Kidney (tissue), 14 donors: Measurements from ENCODE around the gene ZNF423. TPM values are rescaled to one million over a fixed set of nuclear protein-coding genes. Genes with fewer than 3 reads are reported as not detected.
A peak's percentile ranks its signal among the peaks of the same experiment; 100 is the strongest.

Experiments
- DNase-seq, 5 donors: peaks; one replicate each; pipeline ENCODE4 v3.0.0-alpha.2; 2013 to 2020
- FAIRE-seq: peaks from 2 replicates; lab custom pipeline; 2012; peaks lifted over from hg19 to GRCh38; lab: Jason Lieb, UNC
- H3K27ac ChIP-seq, 2 donors: one replicate each; pipeline ENCODE4 v1.7.0; 2013; ENCODE audit warnings: low read depth in 2 of 2, low read length in 2 of 2, inconsistent platforms in 1 of 2
- H3K27me3 ChIP-seq: one replicate; pipeline ENCODE4 v1.7.1; 2013; ENCODE audit warnings: low read length, inconsistent platforms; ENCODE audit not compliant: control insufficient read depth, insufficient read depth
- H3K36me3 ChIP-seq, 3 donors: one replicate each; pipeline versions ENCODE4 v1.7.0 to v1.7.1; 2013; ENCODE audit warnings: low read length in 3 of 3, control low read depth in 1 of 3, inconsistent platforms in 1 of 3; ENCODE audit not compliant: insufficient read depth in 3 of 3, control insufficient read depth in 2 of 3
- H3K4me1 ChIP-seq, 3 donors: one replicate each; pipeline versions ENCODE4 v1.7.0 to v1.7.1; 2013; ENCODE audit warnings: low read length in 3 of 3, inconsistent platforms in 1 of 3, low read depth in 1 of 3; ENCODE audit not compliant: control insufficient read depth in 2 of 3, insufficient read depth in 2 of 3
- H3K4me3 ChIP-seq, 3 donors: one replicate each; pipeline versions ENCODE4 v1.7.0 to v1.8.1; 2013; ENCODE audit warnings: low read length in 3 of 3, control low read depth in 1 of 3, inconsistent platforms in 1 of 3
- H3K9ac ChIP-seq, 3 donors: one replicate each; pipeline versions ENCODE4 v1.7.0 to v1.7.1; 2013; ENCODE audit warnings: low read length in 3 of 3, control low read depth in 1 of 3, inconsistent platforms in 1 of 3
- H3K9me3 ChIP-seq, 3 donors: one replicate each; pipeline versions ENCODE4 v1.7.0 to v1.7.1; 2013; ENCODE audit warnings: low read length in 3 of 3, control low read depth in 1 of 3, inconsistent platforms in 1 of 3; ENCODE audit not compliant: control insufficient read depth in 2 of 3, insufficient read depth in 1 of 3
- intact Hi-C: fragments of 100-400 bp; cut with DNase I; formaldehyde crosslinking; loops from one replicate; pipeline ENCODE4 v1.11.1; 2022
- polyA plus RNA-seq: library from polyadenylated mRNA; stranded (reverse); fragments of 350-450 nt; fragmentation: Illumina TruSeq; extraction: RNeasy Lipid Tissue Mini Kit (QIAGEN cat#74804); gene quantifications from one replicate; pipeline ENCODE4 v1.2.3, GENCODE V29; 2014; ENCODE audit warnings: low read depth, low replicate concordance; ENCODE audit not compliant: insufficient read depth
- total RNA-seq: library from RNA; stranded (reverse); fragmentation: NEBNext Ultra II Directional; extraction: Animal tissue kit (Norgen Biotek cat#: 25700); gene quantifications from one replicate; pipeline ENCODE4 v1.2.1, GENCODE V29; 2021
- TF ChIP-seq, protein P1 (sequence below): IDR thresholded peaks from 3 replicates; pipeline ENCODE4 v1.5.1; 2012; ENCODE audit warnings: mild to moderate bottlenecking, moderate library complexity, borderline replicate concordance; ENCODE audit not compliant: insufficient read depth; ENCODE audit errors: extremely low read depth
- donor health status: control.
- donor health status: control.
- donor health status: control.
- donor health status: control.
- donor health status: control.
- donor health status: DM: yes; HTN: yes; CAD: no.
- donor health status: Normal renal cell carcinoma (clear cell type).

Gene ZNF423
- total and polyA plus RNA-seq, 2 donors from 2014 or later = 2.0 to 8.4 TPM

DNA sequence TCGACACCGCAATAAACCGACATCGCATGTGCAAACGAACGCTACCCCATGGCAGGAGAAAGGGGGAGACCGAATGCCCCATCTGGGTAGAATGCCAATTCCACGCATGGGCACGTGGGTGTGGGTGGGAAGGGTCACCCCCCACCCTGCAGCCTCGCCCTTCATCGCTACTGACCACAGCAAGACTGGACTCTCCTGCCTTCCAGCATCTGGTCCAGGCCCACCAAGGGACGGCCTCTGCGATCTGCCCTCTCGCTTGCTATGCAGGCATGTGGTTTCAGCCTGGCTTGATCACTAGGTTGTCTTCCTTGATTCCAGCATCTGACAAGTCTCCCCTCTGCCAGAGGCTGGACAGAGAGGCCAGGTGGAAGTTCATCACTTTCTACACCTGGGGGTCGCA, 323.0 kb downstream of the ZNF423 start:
- Histone ChIP-seq H3K9ac (no peak overlapping the region), H3K36me3 (no peaks in the 10 kb centered on the region), H3K9me3 (no peaks in the 10 kb centered on the region), H3K4me3 (no peak overlapping the region), H3K27me3 (no peaks in the 10 kb centered on the region), H3K27ac (no peak overlapping the region), H3K4me1 (peaks cover 0 to 6% (median 0%) of the 10 kb centered on the region in 3 donors)
- TF ChIP-seq, protein P1, sequence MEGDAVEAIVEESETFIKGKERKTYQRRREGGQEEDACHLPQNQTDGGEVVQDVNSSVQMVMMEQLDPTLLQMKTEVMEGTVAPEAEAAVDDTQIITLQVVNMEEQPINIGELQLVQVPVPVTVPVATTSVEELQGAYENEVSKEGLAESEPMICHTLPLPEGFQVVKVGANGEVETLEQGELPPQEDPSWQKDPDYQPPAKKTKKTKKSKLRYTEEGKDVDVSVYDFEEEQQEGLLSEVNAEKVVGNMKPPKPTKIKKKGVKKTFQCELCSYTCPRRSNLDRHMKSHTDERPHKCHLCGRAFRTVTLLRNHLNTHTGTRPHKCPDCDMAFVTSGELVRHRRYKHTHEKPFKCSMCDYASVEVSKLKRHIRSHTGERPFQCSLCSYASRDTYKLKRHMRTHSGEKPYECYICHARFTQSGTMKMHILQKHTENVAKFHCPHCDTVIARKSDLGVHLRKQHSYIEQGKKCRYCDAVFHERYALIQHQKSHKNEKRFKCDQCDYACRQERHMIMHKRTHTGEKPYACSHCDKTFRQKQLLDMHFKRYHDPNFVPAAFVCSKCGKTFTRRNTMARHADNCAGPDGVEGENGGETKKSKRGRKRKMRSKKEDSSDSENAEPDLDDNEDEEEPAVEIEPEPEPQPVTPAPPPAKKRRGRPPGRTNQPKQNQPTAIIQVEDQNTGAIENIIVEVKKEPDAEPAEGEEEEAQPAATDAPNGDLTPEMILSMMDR = no peak
- DNase-seq = no peak
- FAIRE-seq = no peak
- intact Hi-C loops = no loop called here

DNA sequence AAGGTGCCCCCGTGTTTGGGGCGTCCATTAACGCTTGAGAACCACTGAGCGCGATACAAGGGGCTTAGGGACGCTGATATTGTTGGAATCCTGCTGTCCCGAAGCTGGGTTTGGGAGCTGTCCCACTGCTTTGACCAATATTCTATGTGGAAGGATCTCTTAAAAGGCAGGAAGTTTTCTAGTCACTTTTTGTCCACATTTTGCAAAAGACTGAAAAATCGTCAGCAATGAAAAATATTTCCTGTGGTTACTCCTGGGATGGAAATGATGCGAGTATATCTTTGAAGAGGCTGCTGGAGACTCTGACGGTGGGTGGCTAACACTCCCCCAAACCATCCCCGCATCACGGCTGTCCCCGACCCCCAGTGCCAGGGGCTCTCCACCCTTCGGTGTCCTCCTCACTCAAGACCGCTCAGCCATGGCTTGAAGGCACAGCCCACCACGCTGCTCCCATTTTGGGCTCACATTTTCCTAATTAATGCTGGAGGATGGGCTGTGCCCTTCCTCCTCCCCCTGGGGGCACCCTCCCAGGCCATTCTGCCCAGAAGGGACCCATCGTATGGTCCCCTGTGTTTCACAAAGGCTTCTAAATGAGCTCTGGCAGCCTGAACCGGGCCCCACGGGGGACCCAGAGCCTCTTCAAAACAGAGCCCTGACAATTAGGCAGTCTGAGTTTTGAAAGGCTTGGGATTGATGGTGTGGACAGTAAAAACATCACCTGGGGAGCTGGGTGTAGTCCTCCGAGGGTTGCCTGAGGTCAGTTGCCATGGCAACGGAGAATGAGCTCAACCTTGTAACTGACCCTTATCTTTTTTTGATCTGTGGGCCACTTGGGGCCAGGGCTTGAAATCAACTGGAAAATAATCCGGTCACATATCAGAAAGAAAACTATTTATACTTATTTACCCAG, 323.7 kb downstream of the ZNF423 start:
- Histone ChIP-seq H3K9ac (no peak overlapping the region), H3K4me1 (peaks cover 0 to 8% (median 0%) of the 10 kb centered on the region in 3 donors), H3K27ac (no peak overlapping the region), H3K4me3 (no peak overlapping the region), H3K27me3 (no peaks in the 10 kb centered on the region), H3K9me3 (no peaks in the 10 kb centered on the region), H3K36me3 (no peaks in the 10 kb centered on the region)
- TF ChIP-seq, protein P1 = no peak
- DNase-seq (peak in 3 of 5 donors; percentile 33 to 44 (median 44)), FAIRE-seq (no peak)
- intact Hi-C loops = no loop called here

DNA sequence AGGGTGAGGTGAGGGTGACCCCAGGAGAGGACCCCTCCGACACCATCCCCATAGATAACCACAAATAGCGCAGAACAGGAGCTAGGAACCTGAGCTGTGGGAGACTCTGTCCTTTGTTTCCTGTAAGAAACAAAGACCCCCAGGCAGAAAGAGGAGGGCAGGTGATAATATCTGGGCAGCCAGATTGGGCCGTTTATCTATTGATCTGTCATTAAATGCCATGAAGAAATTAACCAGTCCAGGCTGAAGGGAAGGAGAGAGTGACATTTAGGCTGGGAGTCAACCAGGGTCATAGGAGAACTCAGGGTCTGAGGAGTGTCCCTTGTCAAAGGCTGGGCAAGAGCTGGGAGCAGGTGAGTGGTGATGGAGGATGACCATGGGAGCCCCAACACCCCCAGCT, 324.5 kb downstream of the ZNF423 start:
- Histone ChIP-seq H3K9ac (no peak overlapping the region), H3K4me3 (no peak overlapping the region), H3K36me3 (no peaks in the 10 kb centered on the region), H3K4me1 (peaks cover 0 to 8% (median 0%) of the 10 kb centered on the region in 3 donors), H3K27ac (no peak overlapping the region), H3K27me3 (no peaks in the 10 kb centered on the region), H3K9me3 (no peaks in the 10 kb centered on the region)
- TF ChIP-seq, protein P1 = no peak
- intact Hi-C loops = no loop called here
- FAIRE-seq (no peak), DNase-seq (no peak)
